Measurements from ENCODE around the gene NAA16.
"Not testable (repeated sequence)": the region's sequence is repeated elsewhere in the genome, so short reads cannot be mapped to it uniquely, and the experiment has no call there.

The NAA16 gene

GRCh38 chr13:41310963-41311405, at the start of gene NAA16:
NAA16 (plus strand) TSS chr13:41311267; CDS start chr13:41311529, 262 bp downstream.
- DNase-seq (peak; percentile 99), ATAC-seq (peak; percentile 91)

DNA sequence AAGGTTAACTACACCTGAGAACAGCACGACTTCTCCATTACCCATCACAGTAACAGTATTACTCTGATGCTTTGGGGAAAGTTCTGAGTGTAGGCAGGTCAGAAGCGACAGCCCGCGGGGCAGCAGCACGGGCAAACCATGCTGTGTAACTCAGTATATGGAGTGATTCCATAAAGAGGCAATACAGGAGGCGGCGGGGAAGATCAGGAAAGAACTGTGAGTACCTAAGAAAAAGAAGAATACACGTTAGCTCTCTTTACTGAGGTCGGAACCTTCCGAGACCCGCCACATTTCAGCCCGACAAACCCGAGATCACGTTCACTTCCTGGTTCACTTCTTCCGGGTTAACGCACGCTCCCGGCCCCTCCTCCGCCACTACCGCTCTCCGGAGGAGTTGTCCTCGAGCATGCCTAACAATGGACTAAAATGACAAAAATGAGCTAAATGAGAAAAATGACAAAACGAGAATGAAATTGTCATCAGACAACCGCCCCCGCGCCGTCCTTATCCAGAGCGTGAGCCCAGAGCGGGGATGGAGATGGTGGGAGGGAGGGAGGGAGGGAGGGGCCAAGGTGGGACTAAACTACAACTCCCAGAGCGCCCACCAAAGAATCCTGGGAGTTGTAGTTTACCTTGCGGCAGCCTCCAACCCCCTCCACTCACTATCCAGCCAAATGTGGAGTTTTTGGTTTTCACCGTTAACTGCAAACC, 47.7 kb upstream of the NAA16 start, which contains the start of gene MTRF1:
TSS of gene MTRF1 (minus strand) at position 316 of the 711 bp plus-strand sequence. CDS start 2,669 bp downstream, outside the sequence.
- DNase-seq (peak; percentile 77), ATAC-seq (peak; percentile 91)

DNA sequence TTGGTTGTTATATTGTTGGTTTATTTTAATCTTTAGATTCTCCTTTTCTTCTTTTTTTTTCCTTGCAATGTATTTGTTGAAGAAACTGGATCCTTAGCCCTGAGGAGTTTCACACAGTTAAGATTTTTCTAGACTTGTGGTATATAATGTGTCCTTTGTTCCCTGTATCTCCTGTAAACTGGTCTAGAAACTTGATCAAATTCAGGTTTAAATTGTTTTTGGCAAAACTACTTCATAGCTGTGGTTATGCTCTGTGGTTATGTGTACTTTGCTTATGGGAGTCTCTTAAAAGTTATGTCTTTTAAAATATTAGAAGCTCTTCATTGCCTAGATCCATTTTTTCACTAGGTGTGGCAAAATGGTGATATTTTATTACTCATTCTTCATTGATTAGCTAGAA, 44.0 kb upstream of the NAA16 start:
- no peak for DNase-seq
- no peak for ATAC-seq

DNA sequence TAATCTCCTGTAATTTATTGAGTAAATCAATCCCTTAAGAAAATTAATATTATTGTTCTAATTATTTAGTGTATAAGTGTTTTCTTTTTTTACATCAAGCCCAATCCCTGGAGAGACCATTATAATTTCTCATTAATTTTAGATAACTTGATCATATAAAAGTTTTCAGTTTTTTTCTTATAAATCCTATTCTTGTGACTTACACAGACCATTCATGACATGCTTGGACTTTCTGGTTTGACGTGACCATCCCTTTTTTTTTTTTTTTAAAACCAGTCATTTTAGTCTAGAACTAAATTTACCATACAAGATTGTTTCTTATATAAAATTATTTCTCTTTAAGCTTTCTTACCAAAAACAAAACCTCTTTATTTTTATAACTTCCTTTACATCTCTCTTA, 42.3 kb upstream of the NAA16 start:
- ATAC-seq (no peak), DNase-seq (no peak)

- ATAC-seq (peak; percentile 23), DNase-seq (peak; percentile 13)
Measured at GRCh38 chr13:41271456-41272285, 39.4 kb upstream of the NAA16 start.

GRCh38 chr13:41273831-41274441, 37.1 kb upstream of the NAA16 start:
- no peak for ATAC-seq
- no peak for DNase-seq

DNA sequence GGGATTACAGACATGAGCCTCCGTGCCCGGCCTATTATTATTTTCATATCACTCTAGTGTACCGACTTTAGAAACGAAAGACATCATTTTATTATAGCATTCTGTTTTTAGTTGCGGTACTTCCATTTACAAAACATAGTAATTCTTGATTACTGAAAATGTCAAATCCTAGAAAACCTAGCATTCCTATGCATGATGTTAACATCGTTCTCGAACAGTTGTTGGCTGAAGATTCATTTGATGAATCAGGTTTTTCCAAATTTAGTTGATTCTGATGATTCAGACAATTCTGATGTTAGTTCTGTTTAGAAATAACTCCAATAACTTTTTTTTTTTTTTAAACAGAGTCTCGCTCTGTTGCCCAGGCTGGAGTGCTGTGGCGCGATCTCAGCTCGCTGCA, 36.2 kb upstream of the NAA16 start:
- DNase-seq (no peak), ATAC-seq (no peak)

GRCh38 chr13:41276824-41277223, 34.2 kb upstream of the NAA16 start:
- DNase-seq = no peak
- ATAC-seq = no peak

GRCh38 chr13:41279156-41279555, 31.9 kb upstream of the NAA16 start:
- not testable (repeated sequence) for DNase-seq, ATAC-seq

GRCh38 chr13:41282129-41282571, 28.9 kb upstream of the NAA16 start:
- DNase-seq (no peak), ATAC-seq (no peak)

DNA sequence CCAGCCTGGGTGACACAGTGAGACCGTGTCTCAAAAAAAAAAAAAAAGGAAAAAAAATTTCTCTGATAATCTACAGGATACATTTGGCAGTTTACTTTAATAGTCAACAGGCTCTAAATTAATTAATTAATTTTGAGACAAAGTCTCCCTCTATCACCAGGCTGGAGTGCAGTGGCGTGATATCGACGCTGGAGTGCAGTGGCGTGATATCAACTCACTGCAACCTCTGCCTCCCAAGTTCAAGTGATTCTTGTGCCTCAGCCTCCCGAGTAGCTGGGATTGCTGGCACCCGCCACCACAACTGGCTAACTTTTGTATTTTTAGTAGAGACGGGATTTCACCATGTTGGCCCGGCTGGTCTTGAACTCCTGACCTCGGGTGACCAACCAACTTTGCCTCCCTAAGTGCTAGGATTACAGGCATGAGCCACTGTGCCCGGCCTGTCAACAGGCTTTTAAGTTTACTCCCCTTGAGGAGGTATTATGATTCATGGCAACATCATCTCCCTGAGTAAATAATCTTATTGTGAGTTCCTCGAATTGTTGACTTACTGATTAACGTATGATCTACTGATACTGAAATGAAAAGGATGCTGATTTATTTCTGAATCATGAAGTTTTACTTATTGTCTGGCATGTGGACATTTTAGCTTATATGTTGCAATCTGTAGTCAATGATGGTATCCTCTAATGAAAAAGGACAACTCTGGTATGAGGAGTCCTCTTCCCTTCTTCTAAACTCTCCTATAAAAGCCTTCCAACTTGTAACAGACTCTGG, 26.4 kb upstream of the NAA16 start:
- no peak for DNase-seq
- ATAC-seq = no peak

- no peak for DNase-seq
- peak; percentile 65 for ATAC-seq
Measured at GRCh38 chr13:41286370-41286769, 24.7 kb upstream of the NAA16 start.

- DNase-seq (no peak), ATAC-seq (no peak)
Measured at GRCh38 chr13:41289463-41289881, 21.6 kb upstream of the NAA16 start.

DNA sequence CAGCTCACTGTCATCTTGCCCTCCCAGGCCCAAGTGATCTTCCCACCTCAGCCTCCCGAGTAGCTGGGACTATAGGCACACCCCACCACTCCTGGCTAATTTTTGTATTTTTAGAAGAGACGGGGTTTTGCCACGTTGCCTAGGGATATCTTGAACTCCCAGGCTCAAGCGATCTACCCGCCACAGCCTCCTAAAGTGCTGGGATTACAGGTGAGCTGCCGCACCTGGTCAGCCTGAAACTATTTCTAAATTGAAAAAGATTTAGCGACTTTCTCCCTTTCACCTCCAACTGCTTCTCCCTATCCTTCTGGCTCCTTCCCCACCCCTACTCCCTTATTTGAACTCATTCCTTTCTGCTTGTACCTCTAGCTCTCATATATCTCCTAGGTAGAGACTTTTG, 19.8 kb upstream of the NAA16 start:
- no peak for DNase-seq
- ATAC-seq = no peak

GRCh38 chr13:41293272-41293671, 17.8 kb upstream of the NAA16 start:
- ATAC-seq (no peak), DNase-seq (no peak)

GRCh38 chr13:41294914-41295313, 16.2 kb upstream of the NAA16 start:
- DNase-seq (no peak), ATAC-seq (no peak)

GRCh38 chr13:41295973-41296372, 15.1 kb upstream of the NAA16 start:
- no peak for ATAC-seq
- DNase-seq = no peak

DNA sequence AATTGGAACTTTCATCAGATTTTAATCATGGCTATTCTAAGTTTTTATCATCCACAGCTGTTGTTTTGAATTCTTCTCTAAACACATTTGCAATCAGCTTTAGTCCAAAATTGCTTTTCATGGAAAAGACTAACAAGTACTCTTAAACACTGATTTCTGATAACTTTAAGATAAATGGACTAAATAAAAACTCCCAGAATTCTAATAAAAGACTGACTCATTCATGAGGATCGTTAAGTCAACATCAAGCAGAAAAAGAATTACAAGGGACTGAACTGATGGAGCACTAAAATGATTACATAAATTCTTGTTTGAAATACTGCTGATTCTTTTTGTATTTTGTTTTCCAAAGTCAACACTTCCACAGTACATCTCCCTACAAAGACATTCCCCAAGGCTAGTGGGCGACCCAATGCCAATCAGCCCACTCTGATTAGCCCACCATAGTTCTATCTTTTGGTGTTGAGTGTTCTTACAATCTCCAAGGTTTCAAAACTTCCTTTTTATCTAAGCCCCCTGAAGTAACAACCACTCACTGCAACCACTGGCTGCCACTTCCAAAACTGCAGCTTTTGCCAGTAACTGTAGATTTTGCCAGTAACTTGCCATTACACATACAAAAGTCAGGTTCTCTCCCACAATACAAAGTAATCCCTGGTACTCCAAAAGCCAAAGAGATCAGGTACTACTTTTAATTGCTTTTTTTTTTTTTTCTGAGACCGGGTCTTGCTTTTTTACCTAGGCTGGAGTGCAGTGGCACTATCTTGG, 14.0 kb upstream of the NAA16 start:
- ATAC-seq (no peak), DNase-seq (no peak)

- ATAC-seq (no peak), DNase-seq (no peak)
Measured at GRCh38 chr13:41299316-41300094, 11.6 kb upstream of the NAA16 start.

DNA sequence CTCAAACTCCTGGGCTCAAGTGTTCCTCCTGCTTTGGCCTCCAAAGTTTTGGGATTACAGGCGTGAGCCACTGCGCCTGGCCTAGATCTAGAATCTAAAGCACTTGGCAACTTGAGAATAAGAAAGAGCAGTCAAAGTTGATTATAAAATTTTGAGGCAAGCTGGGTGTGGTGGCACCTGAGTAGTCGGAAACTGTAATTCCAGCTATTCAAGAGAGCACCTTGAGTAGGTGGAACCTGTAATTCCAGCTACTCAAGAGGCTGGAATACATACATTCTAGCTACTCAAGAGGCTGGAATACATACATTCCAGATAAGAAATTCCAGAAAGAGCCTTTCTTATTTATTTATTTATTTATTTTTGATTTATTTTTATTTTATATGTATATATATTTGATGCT, 8.3 kb upstream of the NAA16 start:
- DNase-seq = no peak
- ATAC-seq = no peak

Data from stimulated activated naive CD8-positive, alpha-beta T cell treated with anti-CD3 and anti-CD28 coated beads, Interleukin-15, Interleukin-2, amounts not matched to agents 100 U/mL and 50 U/mL, for 24 hours (primary cell).